ENCODE measurements around the gene MAGEA2. TPM values are rescaled to one million over a fixed set of nuclear protein-coding genes. Genes with fewer than 3 reads are reported as not detected.

Gene MAGEA2, protein sequence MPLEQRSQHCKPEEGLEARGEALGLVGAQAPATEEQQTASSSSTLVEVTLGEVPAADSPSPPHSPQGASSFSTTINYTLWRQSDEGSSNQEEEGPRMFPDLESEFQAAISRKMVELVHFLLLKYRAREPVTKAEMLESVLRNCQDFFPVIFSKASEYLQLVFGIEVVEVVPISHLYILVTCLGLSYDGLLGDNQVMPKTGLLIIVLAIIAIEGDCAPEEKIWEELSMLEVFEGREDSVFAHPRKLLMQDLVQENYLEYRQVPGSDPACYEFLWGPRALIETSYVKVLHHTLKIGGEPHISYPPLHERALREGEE
- total RNA-seq, result not detected in 2 replicates

DNA sequence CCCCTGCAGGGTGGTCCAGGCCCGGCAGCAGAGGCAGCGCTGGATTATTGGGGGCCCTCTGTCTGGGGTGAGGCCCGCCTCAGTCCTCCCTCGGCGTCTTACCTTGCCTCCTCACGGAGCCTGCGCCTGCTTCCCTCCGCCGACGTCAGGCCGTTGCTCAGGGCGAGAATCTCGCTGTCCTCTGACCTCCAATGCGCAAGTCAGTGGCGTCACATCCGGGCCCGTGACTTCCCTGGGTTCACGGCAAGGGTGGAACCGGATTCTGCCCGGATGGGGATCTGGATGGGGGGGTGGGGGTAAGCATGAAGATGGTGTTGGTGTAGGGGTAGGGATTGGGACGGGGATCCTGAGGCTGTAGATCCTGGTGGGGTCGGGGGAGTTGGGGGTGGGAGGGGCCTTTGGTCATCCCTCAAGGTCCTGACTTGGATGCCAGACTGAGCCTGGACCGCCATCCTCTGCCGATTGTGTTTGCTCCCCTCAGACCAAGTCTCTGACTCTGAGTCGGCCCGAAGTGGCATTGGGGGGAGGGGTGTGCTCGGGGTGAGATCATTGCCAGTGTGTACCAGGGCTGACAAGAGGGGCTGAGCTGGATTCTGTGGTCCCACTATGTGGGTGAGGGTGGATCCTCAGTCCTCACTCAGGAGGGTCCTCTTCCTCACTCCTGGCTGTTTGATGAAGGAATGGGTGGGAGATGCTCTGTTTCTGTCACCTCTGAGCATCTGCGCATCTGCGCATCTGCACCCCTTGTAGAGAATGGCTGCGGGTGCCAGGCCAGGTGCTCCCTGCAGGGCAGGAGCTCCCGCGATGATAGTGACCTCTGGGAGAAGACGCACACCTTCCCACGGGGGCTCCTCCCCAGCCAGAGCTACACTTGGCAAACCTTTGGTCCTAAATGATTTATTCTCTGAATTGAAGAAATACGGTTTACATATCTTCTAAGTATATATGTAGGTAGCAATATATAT lies at the start of gene MAGEA2:
MAGEA2 (minus strand) TSS at position 157 of the 965 bp plus-strand sequence. CDS start 2,479 bp downstream, outside the sequence.

DNA sequence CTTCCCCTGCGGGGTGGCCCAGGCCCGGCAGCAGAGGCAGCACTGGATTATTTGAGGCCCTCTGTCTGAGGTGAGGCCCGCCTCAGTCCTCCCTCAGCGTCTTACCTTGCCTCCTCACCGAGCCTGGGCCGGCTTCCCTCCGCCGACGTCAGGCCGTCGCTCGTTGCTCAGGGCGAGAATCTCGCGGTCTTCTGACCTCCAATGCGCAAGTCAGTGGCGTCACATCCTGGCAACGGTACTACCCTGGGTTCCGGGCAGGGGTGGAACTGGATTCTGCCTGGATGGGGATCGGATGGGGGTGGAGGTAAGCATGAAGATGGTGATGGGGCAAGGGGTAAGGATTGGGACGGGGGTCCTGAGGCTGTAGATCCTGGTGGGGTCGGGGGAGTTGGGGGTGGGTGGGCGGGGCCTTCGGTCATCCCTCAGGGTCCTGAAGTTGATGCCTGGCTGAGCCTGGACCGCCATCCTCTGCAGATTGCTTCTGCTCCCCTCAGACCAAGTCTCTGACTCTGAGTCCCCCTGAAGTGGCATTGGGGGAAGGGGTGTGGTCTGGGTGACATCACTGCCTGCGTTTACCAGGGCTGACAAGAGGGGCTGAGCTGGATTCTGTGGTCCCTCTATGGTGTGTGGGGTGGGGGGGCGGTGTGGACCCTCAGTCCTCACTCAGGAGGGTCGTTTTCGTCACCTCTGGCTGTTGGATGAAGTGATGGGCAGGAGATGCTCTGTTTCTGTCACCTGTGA lies 16.1 kb upstream of the MAGEA2 start, which contains the start of gene MAGEA6:
MAGEA6 (minus strand) TSS at position 141 of the 741 bp plus-strand sequence. CDS start 2,039 bp downstream, outside the sequence.

DNA sequence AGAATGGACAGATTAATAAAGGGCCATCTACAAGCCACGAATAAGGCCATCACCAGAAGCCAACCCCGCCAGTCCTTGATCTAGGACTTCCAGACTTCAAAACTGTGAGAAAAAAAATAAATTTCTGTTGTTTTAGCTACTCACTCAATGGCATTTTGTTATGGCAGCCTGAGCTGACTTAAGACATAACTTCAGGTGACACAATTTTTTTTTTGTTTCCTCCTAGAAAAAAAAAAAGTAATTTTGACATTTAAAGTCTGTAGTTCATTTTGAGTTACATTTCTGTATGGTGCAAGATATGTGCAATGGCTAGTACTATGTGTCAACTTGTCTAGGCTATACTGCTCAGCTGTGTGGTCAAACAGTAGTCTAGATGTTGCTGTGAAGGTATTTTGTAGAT lies 5.3 kb upstream of the MAGEA2 start, which contains the start of gene CSAG3:
CSAG3 (plus strand) TSS at position 301 of the 400 bp plus-strand sequence.

DNA sequence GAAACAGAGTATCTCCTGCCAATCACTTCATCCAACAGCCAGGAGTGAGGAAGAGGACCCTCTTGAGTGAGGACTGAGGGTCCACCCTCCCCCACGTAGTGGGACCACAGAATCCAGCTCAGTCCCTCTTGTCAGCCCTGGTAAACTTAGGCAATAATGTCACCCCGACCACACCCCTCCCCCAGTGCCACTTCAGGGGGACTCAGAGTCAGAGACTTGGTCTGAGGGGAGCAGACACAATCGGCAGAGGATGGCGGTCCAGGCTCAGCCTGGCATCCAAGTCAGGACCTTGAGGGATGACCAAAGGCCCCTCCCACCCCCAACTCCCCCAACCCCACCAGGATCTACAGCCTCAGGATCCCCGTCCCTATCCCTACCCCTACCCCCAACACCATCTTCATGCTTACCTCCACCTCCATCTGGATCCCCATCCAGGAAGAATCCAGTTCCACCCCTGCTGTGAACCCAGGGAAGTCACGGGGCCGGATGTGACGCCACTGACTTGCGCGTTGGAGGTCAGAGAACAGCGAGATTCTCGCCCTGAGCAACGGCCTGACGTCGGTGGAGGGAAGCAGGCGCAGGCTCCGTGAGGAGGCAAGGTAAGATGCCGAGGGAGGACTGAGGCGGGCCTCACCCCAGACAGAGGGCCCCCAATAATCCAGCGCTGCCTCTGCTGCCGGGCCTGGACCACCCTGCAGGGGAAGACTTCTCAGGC lies 20.2 kb downstream of the MAGEA2 start, which contains the start of the genes CSAG1 and MAGEA12:
CSAG1 (minus strand) TSS at position 461 of the 715 bp plus-strand sequence. CDS start 1,261 bp downstream, outside the sequence.
MAGEA12 (plus strand) TSS at position 497 of the 715 bp plus-strand sequence. CDS start 2,405 bp downstream, outside the sequence.

DNA sequence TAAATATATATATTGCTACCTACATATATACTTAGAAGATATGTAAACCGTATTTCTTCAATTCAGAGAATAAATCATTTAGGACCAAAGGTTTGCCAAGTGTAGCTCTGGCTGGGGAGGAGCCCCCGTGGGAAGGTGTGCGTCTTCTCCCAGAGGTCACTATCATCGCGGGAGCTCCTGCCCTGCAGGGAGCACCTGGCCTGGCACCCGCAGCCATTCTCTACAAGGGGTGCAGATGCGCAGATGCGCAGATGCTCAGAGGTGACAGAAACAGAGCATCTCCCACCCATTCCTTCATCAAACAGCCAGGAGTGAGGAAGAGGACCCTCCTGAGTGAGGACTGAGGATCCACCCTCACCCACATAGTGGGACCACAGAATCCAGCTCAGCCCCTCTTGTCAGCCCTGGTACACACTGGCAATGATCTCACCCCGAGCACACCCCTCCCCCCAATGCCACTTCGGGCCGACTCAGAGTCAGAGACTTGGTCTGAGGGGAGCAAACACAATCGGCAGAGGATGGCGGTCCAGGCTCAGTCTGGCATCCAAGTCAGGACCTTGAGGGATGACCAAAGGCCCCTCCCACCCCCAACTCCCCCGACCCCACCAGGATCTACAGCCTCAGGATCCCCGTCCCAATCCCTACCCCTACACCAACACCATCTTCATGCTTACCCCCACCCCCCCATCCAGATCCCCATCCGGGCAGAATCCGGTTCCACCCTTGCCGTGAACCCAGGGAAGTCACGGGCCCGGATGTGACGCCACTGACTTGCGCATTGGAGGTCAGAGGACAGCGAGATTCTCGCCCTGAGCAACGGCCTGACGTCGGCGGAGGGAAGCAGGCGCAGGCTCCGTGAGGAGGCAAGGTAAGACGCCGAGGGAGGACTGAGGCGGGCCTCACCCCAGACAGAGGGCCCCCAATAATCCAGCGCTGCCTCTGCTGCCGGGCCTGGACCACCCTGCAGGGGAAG lies 39.5 kb downstream of the MAGEA2 start, which contains the start of gene MAGEA2B:
MAGEA2B (plus strand) TSS at position 814 of the 973 bp plus-strand sequence. CDS start 2,479 bp downstream, outside the sequence.

DNA sequence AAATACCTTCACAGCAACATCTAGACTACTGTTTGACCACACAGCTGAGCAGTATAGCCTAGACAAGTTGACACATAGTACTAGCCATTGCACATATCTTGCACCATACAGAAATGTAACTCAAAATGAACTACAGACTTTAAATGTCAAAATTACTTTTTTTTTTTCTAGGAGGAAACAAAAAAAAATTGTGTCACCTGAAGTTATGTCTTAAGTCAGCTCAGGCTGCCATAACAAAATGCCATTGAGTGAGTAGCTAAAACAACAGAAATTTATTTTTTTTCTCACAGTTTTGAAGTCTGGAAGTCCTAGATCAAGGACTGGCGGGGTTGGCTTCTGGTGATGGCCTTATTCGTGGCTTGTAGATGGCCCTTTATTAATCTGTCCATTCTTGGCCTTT lies 44.5 kb downstream of the MAGEA2 start, which contains the start of gene CSAG2:
CSAG2 (minus strand) TSS at position 101 of the 400 bp plus-strand sequence. CDS start 161 bp downstream, outside the sequence.

Other genes with a start within 250 kb of the MAGEA2 start
- not detected in 2 replicates for gene GABRQ, start 115.9 kb downstream of the MAGEA2 start, total RNA-seq
- not detected in 2 replicates for gene MAGEA3, start 55.0 kb downstream of the MAGEA2 start, total RNA-seq
- gene CSAG2, start 44.6 kb downstream of the MAGEA2 start, total RNA-seq, result not detected in 2 replicates
- gene MAGEA2B, start 39.2 kb downstream of the MAGEA2 start, total RNA-seq, result not detected in 2 replicates
- not detected in 2 replicates for gene CSAG1, start 20.1 kb downstream of the MAGEA2 start, total RNA-seq
- gene MAGEA12, start 20.1 kb downstream of the MAGEA2 start, total RNA-seq, result not detected in 2 replicates
- gene CSAG3, start 5.4 kb upstream of the MAGEA2 start, total RNA-seq, result not detected in 2 replicates
- gene MAGEA6, start 15.8 kb upstream of the MAGEA2 start, total RNA-seq, result not detected in 2 replicates
- 39.4 and 50.2 TPM in 2 replicates for gene CETN2, start 76.9 kb upstream of the MAGEA2 start, total RNA-seq
- 16.5 and 17.3 TPM in 2 replicates for gene NSDHL, start 77.2 kb upstream of the MAGEA2 start, total RNA-seq
- 4.6 and 8.5 TPM in 2 replicates for gene ZNF185, start 144.2 kb upstream of the MAGEA2 start, total RNA-seq
- gene PNMA5, start 240.3 kb upstream of the MAGEA2 start, total RNA-seq, result not detected in 2 replicates